Right atrium auricular region (tissue), 2 donors: ENCODE results near the gene GALNT15. TPM values are rescaled to one million over a fixed set of nuclear protein-coding genes. Genes with fewer than 3 reads are reported as not detected.

ENCODE experiments used
- DNase-seq: peaks from one replicate; pipeline ENCODE4 v3.0.0-alpha.2; 2019; ENCODE audit warnings: low spot score
- H3K27ac ChIP-seq, 2 donors: fragments of 200-600 bp; sonication (generic); 1 replicate in 1 of 2; 2 replicates in 1 of 2; pipeline ENCODE4 v1.5.1; 2016 to 2019
- H3K27me3 ChIP-seq, 2 donors: fragments of 200-600 bp; sonication (generic); one replicate each; pipeline versions ENCODE4 v1.5.1 to v1.6.0; 2017 to 2019
- H3K36me3 ChIP-seq: fragments of 200-600 bp; sonication (generic); one replicate; pipeline ENCODE4 v1.5.1; 2016
- H3K4me1 ChIP-seq, 2 donors: fragments of 200-600 bp; sonication (generic); one replicate each; pipeline versions ENCODE4 v1.5.1 to v1.6.0; 2017 to 2019
- H3K4me3 ChIP-seq, 2 donors: fragments of 200-600 bp; sonication (generic); 1 replicate in 1 of 2; 2 replicates in 1 of 2; pipeline ENCODE4 v1.5.1; 2017 to 2019; ENCODE audit warnings: mild to moderate bottlenecking in 1 of 2, moderate library complexity in 1 of 2
- H3K9me3 ChIP-seq, 2 donors: fragments of 200-600 bp; sonication (generic); one replicate each; pipeline ENCODE4 v1.5.1; 2019
- CTCF ChIP-seq, 2 donors: fragments of 200-600 bp; sonication (generic); IDR thresholded peaks; one replicate each; pipeline ENCODE4 v1.5.1; 2019; ENCODE audit warnings: antibody characterized with exemption in 2 of 2
- total RNA-seq, 2 donors: library from RNA; depleted of rRNA; stranded (reverse); fragments of >200 nt; gene quantifications; one replicate each; pipeline ENCODE4 v1.1.0, GENCODE V29; 2016

Gene GALNT15
- total RNA-seq, 2 donors from 2014 or later: 21.7 to 83.1 TPM

GRCh38 chr3:16198427-16198826 lies 23.9 kb downstream of the GALNT15 start:
- Histone ChIP-seq H3K27ac (no peak overlapping the region), H3K4me3 (no peak overlapping the region), H3K27me3 (no peaks in the 10 kb centered on the region), H3K9me3 (no peaks in the 10 kb centered on the region), H3K4me1 (no peaks in the 10 kb centered on the region), H3K36me3 (peaks cover 76% of the 10 kb centered on the region)
- DNase-seq: no peak
- TF ChIP-seq CTCF (IDR thresholded peaks at IDR 0.05): no peak

- Histone ChIP-seq H3K9me3 (no peaks in the 10 kb centered on the region), H3K27ac (no peak overlapping the region), H3K36me3 (peaks cover 85% of the 10 kb centered on the region), H3K27me3 (no peaks in the 10 kb centered on the region), H3K4me3 (no peak overlapping the region), H3K4me1 (no peaks in the 10 kb centered on the region)
- DNase-seq: no peak
- TF ChIP-seq CTCF (IDR thresholded peaks at IDR 0.05): no peak
Observed at GRCh38 chr3:16199769-16200168, 25.3 kb downstream of the GALNT15 start.

GRCh38 chr3:16200411-16200810 lies 25.9 kb downstream of the GALNT15 start:
- DNase-seq: no peak
- no peaks in the 10 kb centered on the region for H3K27me3 ChIP-seq
- no peak for TF ChIP-seq CTCF (IDR thresholded peaks at IDR 0.05)
- no peaks in the 10 kb centered on the region for H3K4me1 ChIP-seq
- no peaks in the 10 kb centered on the region for H3K9me3 ChIP-seq
- no peak overlapping the region for H3K27ac ChIP-seq
- H3K4me3 ChIP-seq: no peak overlapping the region
- H3K36me3 ChIP-seq: peaks cover 85% of the 10 kb centered on the region

GRCh38 chr3:16203031-16203430 lies 28.6 kb downstream of the GALNT15 start:
- Histone ChIP-seq H3K36me3 (peaks cover 64% of the 10 kb centered on the region), H3K27ac (no peak overlapping the region), H3K27me3 (no peaks in the 10 kb centered on the region), H3K4me3 (no peak overlapping the region), H3K4me1 (no peaks in the 10 kb centered on the region), H3K9me3 (no peaks in the 10 kb centered on the region)
- TF ChIP-seq CTCF (IDR thresholded peaks at IDR 0.05): no peak
- no peak for DNase-seq

- no peak overlapping the region for H3K4me3 ChIP-seq
- H3K27ac ChIP-seq: no peak overlapping the region
- H3K27me3 ChIP-seq: no peaks in the 10 kb centered on the region
- TF ChIP-seq CTCF (IDR thresholded peaks at IDR 0.05): no peak
- H3K36me3 ChIP-seq: peaks cover 63% of the 10 kb centered on the region
- no peak for DNase-seq
- H3K9me3 ChIP-seq: no peaks in the 10 kb centered on the region
- H3K4me1 ChIP-seq: no peaks in the 10 kb centered on the region
Observed at GRCh38 chr3:16203671-16204629, 29.5 kb downstream of the GALNT15 start.
